A673 (cell line): ENCODE data around the gene KISS1R. TPM values are rescaled to one million over a fixed set of nuclear protein-coding genes. Genes with fewer than 3 reads are reported as not detected.

Experiments used
- BruUV-seq: library from RNA; stranded (reverse); fragments of 400-500 nt; replicated peaks from 2 replicates; lab custom pipeline; 2021; lab: Mats Ljungman, UMichigan
- CTCF ChIA-PET: fragments of 300-600 bp; sonication (Branson Sonifier 250); formaldehyde crosslinking; loops from one replicate; lab custom pipeline; 2022; ENCODE audit warnings: antibody characterized with exemption; lab: Charles Lee
- POLR2A ChIA-PET: fragments of 300-600 bp; sonication (Branson Sonifier 250); formaldehyde crosslinking; loops from one replicate; lab custom pipeline; 2022; ENCODE audit warnings: antibody characterized with exemption; ENCODE audit not compliant: low non-redundant PET; lab: Charles Lee
- DNase-seq: peaks from one replicate; pipeline ENCODE4 v3.0.0-alpha.2; 2015; ENCODE audit warnings: low spot score
- H3K27ac ChIP-seq: fragments of 200-600 bp; sonication (generic); 2 replicates; pipeline ENCODE4 v1.5.1; 2016; ENCODE audit warnings: mixed run types, low read depth, mild to moderate bottlenecking, mixed read lengths, antibody characterized with exemption, low read length; ENCODE audit not compliant: poor library complexity, severe bottlenecking
- H3K27me3 ChIP-seq: fragments of 200-600 bp; sonication (generic); replicated peaks from 2 replicates; pipeline ENCODE4 v1.6.1; 2017; ENCODE audit warnings: mixed run types, low read depth, mild to moderate bottlenecking, mixed read lengths, antibody characterized with exemption, low read length; ENCODE audit not compliant: insufficient read depth, poor library complexity
- H3K36me3 ChIP-seq: fragments of 200-600 bp; sonication (generic); 2 replicates; pipeline ENCODE4 v1.6.1; 2016; ENCODE audit warnings: mixed run types, mild to moderate bottlenecking, mixed read lengths, antibody characterized with exemption, low read length; ENCODE audit not compliant: insufficient read depth, poor library complexity, severe bottlenecking
- H3K4me1 ChIP-seq: fragments of 200-600 bp; sonication (generic); 2 replicates; pipeline ENCODE4 v1.6.1; 2017; ENCODE audit warnings: mixed run types, mild to moderate bottlenecking, mixed read lengths, antibody characterized with exemption, low read length; ENCODE audit not compliant: insufficient read depth, poor library complexity, severe bottlenecking
- H3K4me3 ChIP-seq: fragments of 200-600 bp; sonication (generic); 2 replicates; pipeline ENCODE4 v1.5.1; 2016; ENCODE audit warnings: low read depth, mixed run types, mild to moderate bottlenecking, mixed read lengths, low read length; ENCODE audit not compliant: poor library complexity, severe bottlenecking
- H3K9me3 ChIP-seq: fragments of 200-600 bp; sonication (generic); 2 replicates; pipeline ENCODE4 v1.6.1; 2016; ENCODE audit warnings: mixed run types, low read depth, mild to moderate bottlenecking, mixed read lengths, antibody characterized with exemption, low read length; ENCODE audit not compliant: poor library complexity, severe bottlenecking
- CTCF ChIP-seq: fragments of 300-800, 200-600 bp; sonication (generic); conservative IDR thresholded peaks from 2 replicates; pipeline ENCODE4 v1.5.1; 2017; ENCODE audit warnings: low read depth, mild to moderate bottlenecking, antibody characterized with exemption, low read length, moderate library complexity, mixed read lengths
- EZH2 ChIP-seq: fragments of 200-600 bp; sonication (generic); IDR thresholded peaks from 2 replicates; pipeline ENCODE4 v1.6.1; 2017; ENCODE audit warnings: borderline replicate concordance, low read depth, mild to moderate bottlenecking, mixed read lengths, antibody characterized with exemption, low read length; ENCODE audit not compliant: poor library complexity, severe bottlenecking
- intact Hi-C: fragments of 100-400 bp; cut with micrococcal nuclease; formaldehyde crosslinking; loops from one replicate; pipeline ENCODE4 v1.10.0; 2022; ENCODE audit not compliant: unreplicated experiment
- total RNA-seq: library from RNA; stranded (reverse); gene quantifications from 2 replicates; pipeline ENCODE4 v1.2.3, GENCODE V29; 2021

Gene KISS1R
- total RNA-seq, 1 experiment from 2014 or later, result not detected

DNA sequence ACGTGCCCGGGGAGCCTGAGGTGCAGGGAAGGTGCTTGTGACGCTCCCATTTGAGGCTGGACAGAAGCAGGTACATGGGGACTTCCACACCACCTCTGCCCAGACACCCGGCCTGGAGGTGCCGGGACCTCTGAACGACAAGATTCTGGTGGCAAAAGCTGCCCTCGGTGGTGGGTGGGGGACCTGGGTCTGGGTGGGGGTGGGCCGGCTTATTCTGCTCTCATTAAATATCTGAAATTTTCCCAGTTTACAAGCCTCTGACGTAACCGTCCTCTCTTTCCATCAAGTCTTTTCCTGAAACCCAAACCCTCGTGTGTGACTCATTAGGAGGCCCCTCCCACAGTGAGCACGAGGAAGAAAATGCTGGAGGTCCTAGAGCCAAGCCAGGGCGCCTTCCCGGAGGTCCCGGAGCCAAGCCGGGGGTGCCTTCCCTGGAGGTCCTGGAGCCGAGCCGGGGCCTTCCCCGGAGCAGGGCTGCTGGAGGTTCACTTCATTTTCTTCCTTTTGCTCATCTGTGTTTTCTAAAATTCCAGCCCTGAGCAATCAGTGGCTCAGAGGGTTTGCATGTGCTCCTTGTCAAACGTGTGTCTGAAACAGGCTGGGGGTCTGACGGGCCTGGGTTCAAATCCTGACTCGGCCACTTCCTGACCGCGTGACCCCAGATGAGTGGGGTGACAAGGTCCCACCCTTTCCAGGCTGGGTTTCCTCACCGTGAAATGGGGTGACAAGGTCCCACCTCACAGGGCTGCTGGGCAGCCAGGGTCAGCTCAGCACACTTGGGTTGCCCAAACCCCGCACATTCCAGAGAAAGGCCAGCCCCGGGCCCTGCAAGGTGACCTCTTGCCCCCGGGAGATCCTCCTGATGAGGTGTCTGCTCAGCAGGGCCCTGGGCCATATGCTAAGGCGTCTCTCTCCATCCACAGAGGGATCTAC is 47.6 kb upstream of the KISS1R start:
- Histone ChIP-seq H3K4me1 (peaks cover 61% of the 10 kb centered on the region), H3K27ac (peak overlapping the region; percentile 67), H3K27me3 (no peaks in the 10 kb centered on the region), H3K4me3 (no peak overlapping the region), H3K36me3 (peaks cover 26% of the 10 kb centered on the region), H3K9me3 (no peaks in the 10 kb centered on the region)
- POLR2A ChIA-PET, result no interaction called here
- BruUV-seq, result no TSS peak
- peak; percentile 91 for DNase-seq
- intact Hi-C loops, result loop anchor here (10.0 kb wide), 1 partner anchor 375 kb away; the partner anchor contains the start of genes ATP5F1D and MIDN
- no peak for TF ChIP-seq CTCF
- no peak for TF ChIP-seq EZH2
- CTCF ChIA-PET, result no interaction called here

DNA sequence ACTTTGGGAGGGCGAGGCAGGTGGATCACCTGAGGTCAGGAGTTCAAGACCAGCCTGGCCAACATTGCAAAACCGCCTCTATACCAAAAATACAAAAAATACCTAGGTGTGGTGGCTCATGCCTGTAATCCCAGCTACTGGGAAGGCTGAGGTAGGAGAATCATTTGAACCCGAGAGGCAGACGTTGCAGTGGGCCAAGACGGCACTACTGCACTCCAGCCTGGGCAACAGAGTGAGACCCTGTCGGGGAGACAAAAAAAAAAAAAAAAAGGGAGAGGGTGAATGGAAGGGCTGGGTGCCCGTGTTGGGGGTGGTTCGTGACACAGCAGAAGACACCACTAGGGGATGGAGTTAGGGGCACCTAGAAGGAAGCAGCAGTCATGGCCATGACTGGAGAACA is 46.8 kb upstream of the KISS1R start:
- intact Hi-C loops, result no loop called here
- no peak for DNase-seq
- CTCF ChIA-PET, result no interaction called here
- BruUV-seq, result no TSS peak
- Histone ChIP-seq H3K27ac (no peak overlapping the region), H3K4me1 (peaks cover 61% of the 10 kb centered on the region), H3K9me3 (no peaks in the 10 kb centered on the region), H3K27me3 (no peaks in the 10 kb centered on the region), H3K4me3 (no peak overlapping the region), H3K36me3 (peaks cover 31% of the 10 kb centered on the region)
- TF ChIP-seq EZH2 (no peak), CTCF (no peak)
- POLR2A ChIA-PET, result no interaction called here

- no TSS peak for BruUV-seq
- ChIA-PET POLR2A (interaction anchor here (0.6 kb wide), 1 partner anchor 28 kb away, joined by 3 read pairs; no protein-coding TSS in a partner anchor), CTCF (no interaction called here)
- H3K9me3 ChIP-seq, result no peaks in the 10 kb centered on the region
- no peak for TF ChIP-seq CTCF
- TF ChIP-seq EZH2, result no peak
- H3K27ac ChIP-seq, result peak overlapping the region; percentile 61
- peaks cover 61% of the 10 kb centered on the region for H3K4me1 ChIP-seq
- intact Hi-C loops, result no loop called here
- H3K36me3 ChIP-seq, result peaks cover 32% of the 10 kb centered on the region
- no peaks in the 10 kb centered on the region for H3K27me3 ChIP-seq
- peak; percentile 56 for DNase-seq
- no peak overlapping the region for H3K4me3 ChIP-seq
Observed at GRCh38 chr19:870963-871401, 46.2 kb upstream of the KISS1R start.
